OCI-LY1 (cell line): ENCODE measurements around the gene UBE2D4.
"Not testable (repeated sequence)": the region's sequence is repeated elsewhere in the genome, so short reads cannot be mapped to it uniquely, and the experiment has no call there.

Experiments used
- H2AFZ ChIP-seq: fragments of 200-600 bp; sonication (generic), shearing (Covaris generic); 2 replicates; pipeline ENCODE4 v1.6.0; 2014; ENCODE audit warnings: antibody characterized with exemption, mild to moderate bottlenecking, low read length
- H3F3A ChIP-seq: fragments of 200-600 bp; sonication (generic), shearing (Covaris generic); 2 replicates; pipeline ENCODE4 v1.6.0; 2014; ENCODE audit warnings: mild to moderate bottlenecking, antibody characterized with exemption, low read length, moderate library complexity; ENCODE audit not compliant: insufficient read depth
- H3K27ac ChIP-seq: fragments of 200-600 bp; sonication (generic); 2 replicates; pipeline ENCODE4 v1.5.1; 2014; ENCODE audit warnings: low read length, mixed run types, mild to moderate bottlenecking, low read depth; ENCODE audit not compliant: poor library complexity, severe bottlenecking
- H3K27me3 ChIP-seq: fragments of 200-600 bp; sonication (generic); 2 replicates; pipeline ENCODE4 v1.6.0; 2014; ENCODE audit warnings: antibody characterized with exemption, mild to moderate bottlenecking, low read length, moderate library complexity; ENCODE audit not compliant: insufficient read depth
- H3K36me3 ChIP-seq: fragments of 200-600 bp; sonication (generic); 2 replicates; pipeline ENCODE4 v1.6.1; 2014; ENCODE audit warnings: mild to moderate bottlenecking, antibody characterized with exemption, low read length, moderate library complexity, mixed read lengths; ENCODE audit not compliant: insufficient read depth
- H3K4me1 ChIP-seq: fragments of 200-600 bp; sonication (generic); 2 replicates; pipeline ENCODE4 v1.5.1; 2014; ENCODE audit warnings: mild to moderate bottlenecking, low read length, moderate library complexity; ENCODE audit not compliant: insufficient read depth, severe bottlenecking
- H3K4me2 ChIP-seq: fragments of 200-600 bp; sonication (generic), shearing (Covaris generic); 2 replicates; pipeline ENCODE4 v1.6.1; 2014; ENCODE audit warnings: low read length
- H3K4me3 ChIP-seq: fragments of 200-600 bp; sonication (generic); 2 replicates; pipeline ENCODE4 v1.5.1; 2014; ENCODE audit warnings: low read length, low read depth, mild to moderate bottlenecking, mixed read lengths; ENCODE audit not compliant: poor library complexity, severe bottlenecking
- H3K79me2 ChIP-seq: fragments of 200-600 bp; shearing (Covaris generic); 2 replicates; pipeline ENCODE4 v1.6.1; 2016; ENCODE audit warnings: mixed run types, low read length, mixed read lengths; ENCODE audit not compliant: insufficient read depth
- H3K9ac ChIP-seq: fragments of 200-600 bp; sonication (generic), shearing (Covaris generic); 2 replicates; pipeline ENCODE4 v1.6.1; 2014; ENCODE audit warnings: mild to moderate bottlenecking, low read length, mixed read lengths
- H3K9me2 ChIP-seq: fragments of 200-600 bp; sonication (generic), shearing (Covaris generic); 2 replicates; pipeline ENCODE4 v1.6.1; 2014; ENCODE audit warnings: low read depth, mild to moderate bottlenecking, low read length, mixed read lengths
- H3K9me3 ChIP-seq: fragments of 200-600 bp; shearing (Covaris generic); 2 replicates; pipeline ENCODE4 v1.6.1; 2014; ENCODE audit warnings: low read length, mixed read lengths
- H4K20me1 ChIP-seq: fragments of 200-600 bp; sonication (generic), shearing (Covaris generic); 2 replicates; pipeline ENCODE4 v1.6.0; 2016; ENCODE audit warnings: mild to moderate bottlenecking, low read length; ENCODE audit not compliant: insufficient read depth
- EZH2 ChIP-seq: fragments of 200-600 bp; sonication (generic), shearing (Covaris generic); IDR thresholded peaks from 2 replicates; pipeline ENCODE4 v1.8.0; 2017; ENCODE audit warnings: borderline replicate concordance, mixed run types, mild to moderate bottlenecking, antibody characterized with exemption, low read length, moderate library complexity, mixed read lengths
- TF ChIP-seq, protein P1 (sequence below): fragments of 200-600 bp; sonication (generic), shearing (Covaris generic); IDR thresholded peaks from 2 replicates; pipeline ENCODE4 v1.5.1; 2017; ENCODE audit warnings: mild to moderate bottlenecking, antibody characterized with exemption, low read length, moderate library complexity, mixed read lengths

The UBE2D4 gene

DNA sequence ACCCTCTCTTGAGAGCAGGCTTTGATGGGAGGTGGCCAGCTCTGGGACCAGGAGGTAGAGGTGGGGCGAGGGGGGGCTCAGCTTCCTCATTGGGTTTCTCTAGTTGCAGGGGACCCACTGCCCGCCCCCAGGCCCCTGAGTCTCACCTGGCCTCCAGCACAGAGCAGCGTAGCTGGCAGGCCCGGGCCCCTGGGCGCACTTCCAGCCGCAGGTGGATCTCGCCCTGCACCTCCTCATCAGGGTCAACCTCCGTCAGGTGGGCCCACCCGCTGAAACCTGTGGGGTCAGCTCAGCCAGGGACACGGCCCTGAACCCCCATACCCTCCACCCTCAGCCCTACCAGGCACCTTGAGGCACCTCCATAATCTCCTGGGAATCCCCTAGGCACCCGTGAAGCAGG, 43.4 kb downstream of the UBE2D4 start:
- not testable (repeated sequence) for H3K4me3 ChIP-seq, H3K9me3 ChIP-seq, H3K9me2 ChIP-seq, H3F3A ChIP-seq, H3K36me3 ChIP-seq, H2AFZ ChIP-seq, H3K9ac ChIP-seq, H3K4me2 ChIP-seq, H3K27me3 ChIP-seq, H4K20me1 ChIP-seq, H3K27ac ChIP-seq, H3K4me1 ChIP-seq, H3K79me2 ChIP-seq

DNA sequence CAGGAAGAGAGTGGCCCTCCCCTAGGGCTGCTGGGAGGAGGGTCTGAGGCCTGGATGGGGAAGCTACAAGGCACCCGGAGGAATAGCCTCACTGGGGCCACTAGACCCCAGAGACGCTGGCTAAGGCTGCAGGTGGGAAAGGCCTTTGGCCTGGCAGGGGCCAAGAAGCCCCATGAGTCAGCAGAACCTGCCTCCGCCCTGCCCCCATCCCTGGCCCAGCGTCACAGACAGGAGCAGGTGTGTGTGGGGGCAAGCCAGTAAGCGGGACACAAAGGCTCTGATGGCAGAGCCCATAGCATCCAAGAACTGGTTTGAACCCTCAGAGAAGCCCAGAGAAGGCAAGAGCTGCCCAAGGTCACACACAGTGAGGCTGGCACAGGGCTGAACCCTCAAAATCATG, 44.5 kb downstream of the UBE2D4 start:
- H3K36me3 ChIP-seq, H3K4me3 ChIP-seq, H3K9me2 ChIP-seq, H3K9ac ChIP-seq, H3F3A ChIP-seq, H3K79me2 ChIP-seq, H3K27ac ChIP-seq, H3K4me1 ChIP-seq, H3K4me2 ChIP-seq, H3K27me3 ChIP-seq, H2AFZ ChIP-seq, H3K9me3 ChIP-seq, H4K20me1 ChIP-seq: not testable (repeated sequence)

DNA sequence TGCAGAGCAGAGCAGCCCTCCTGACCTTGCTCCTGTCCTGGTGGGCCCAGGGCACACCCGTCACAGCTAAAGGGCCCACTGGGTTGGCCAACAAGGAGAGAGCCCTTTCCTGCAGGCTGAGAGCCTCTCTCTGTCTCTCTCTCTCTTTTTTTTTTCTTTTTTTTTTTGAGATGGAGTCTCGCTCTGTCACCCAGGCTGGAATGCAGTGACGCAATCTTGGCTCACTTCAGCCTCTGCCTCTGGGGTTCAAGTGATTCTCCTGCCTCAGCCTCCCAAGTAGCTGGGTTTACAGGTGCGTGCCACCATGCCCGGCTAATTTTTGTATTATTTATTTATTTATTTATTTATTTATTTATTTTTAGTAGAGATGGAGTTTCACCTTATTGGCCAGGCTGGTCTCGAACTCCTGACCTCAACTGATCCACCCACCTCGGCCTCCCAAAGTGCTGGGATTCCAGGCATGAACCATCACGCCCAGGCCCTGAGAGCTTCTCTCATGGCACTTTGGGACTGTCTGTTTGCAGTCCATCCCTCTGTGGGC, 47.9 kb downstream of the UBE2D4 start:
- not testable (repeated sequence) for H3K9ac ChIP-seq, H3K4me2 ChIP-seq

DNA sequence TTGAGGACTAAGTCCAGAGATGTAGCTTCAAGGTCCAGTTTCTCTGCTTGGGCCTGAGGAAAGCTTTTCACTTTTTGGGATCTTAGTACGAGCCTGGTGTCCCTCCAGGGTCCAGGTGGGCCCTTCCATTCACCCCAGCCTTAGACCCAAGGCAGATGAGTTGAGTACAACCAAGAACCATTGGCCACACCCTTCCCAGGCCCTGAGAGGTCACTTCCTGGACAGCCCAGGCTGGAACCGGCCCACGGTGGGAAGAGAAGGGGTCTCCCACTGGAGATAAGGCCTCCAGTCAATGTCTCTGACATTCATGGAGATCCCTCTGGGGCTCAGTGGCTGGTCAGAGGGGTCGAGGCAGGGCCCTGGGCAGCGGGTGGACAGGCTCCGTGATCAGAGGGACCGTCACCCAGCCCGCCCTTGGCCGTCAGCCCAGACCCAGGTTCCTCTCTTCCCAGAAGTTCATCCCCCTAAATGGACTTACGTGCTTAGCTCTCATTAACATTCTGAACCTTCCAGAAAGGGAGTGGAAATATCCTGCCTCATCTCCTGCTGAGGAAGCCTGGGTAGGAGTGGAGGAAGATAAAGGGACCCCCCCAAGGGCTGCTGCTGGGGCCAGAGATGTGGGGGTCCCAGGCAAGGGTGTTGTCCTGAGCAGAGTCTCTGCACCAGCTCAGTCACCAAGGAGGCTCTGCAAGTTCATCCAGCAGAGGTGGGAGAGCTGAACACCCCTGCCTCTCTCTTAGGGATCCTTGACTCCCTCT, 48.7 kb downstream of the UBE2D4 start:
- not testable (repeated sequence) for H2AFZ ChIP-seq, H3K9me3 ChIP-seq, H3K4me2 ChIP-seq, H4K20me1 ChIP-seq, H3K27me3 ChIP-seq, H3K4me1 ChIP-seq, H3K4me3 ChIP-seq, H3K9me2 ChIP-seq, H3K9ac ChIP-seq, H3F3A ChIP-seq, H3K36me3 ChIP-seq, H3K27ac ChIP-seq, H3K79me2 ChIP-seq

More for the DNA sequence above, 47.9 kb downstream of the UBE2D4 start:
- H3K79me2 ChIP-seq, H3K4me3 ChIP-seq, H3K4me1 ChIP-seq, H3F3A ChIP-seq, H3K27me3 ChIP-seq, H3K36me3 ChIP-seq, H3K27ac ChIP-seq, H3K9me2 ChIP-seq, H3K9me3 ChIP-seq, H2AFZ ChIP-seq, H4K20me1 ChIP-seq: not testable (repeated sequence)

DNA sequence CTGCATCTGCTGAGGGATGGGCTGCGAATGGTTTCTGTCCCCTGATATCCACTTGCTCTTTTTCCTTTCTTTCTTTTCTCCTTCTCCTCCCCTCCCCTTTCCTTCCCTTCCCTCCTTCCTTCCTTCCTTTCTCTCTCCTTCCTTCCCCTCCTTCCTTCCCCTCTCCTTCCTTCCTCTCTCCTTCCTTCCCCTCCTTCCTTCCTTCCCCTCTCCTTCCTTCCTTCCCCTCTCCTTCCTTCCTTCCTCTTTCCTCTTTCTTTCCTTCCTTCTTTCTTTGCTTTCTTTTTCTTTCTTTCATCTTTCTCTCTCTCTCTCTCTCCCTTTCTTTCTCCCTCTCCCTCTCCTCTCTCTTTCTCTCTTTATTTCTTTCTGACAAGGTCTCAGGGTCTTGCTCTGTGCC, 51.3 kb downstream of the UBE2D4 start:
- Histone ChIP-seq H3K27me3 (no peaks in the 10 kb centered on the region), H3K4me2 (no peak overlapping the region)
- TF ChIP-seq, protein P1, sequence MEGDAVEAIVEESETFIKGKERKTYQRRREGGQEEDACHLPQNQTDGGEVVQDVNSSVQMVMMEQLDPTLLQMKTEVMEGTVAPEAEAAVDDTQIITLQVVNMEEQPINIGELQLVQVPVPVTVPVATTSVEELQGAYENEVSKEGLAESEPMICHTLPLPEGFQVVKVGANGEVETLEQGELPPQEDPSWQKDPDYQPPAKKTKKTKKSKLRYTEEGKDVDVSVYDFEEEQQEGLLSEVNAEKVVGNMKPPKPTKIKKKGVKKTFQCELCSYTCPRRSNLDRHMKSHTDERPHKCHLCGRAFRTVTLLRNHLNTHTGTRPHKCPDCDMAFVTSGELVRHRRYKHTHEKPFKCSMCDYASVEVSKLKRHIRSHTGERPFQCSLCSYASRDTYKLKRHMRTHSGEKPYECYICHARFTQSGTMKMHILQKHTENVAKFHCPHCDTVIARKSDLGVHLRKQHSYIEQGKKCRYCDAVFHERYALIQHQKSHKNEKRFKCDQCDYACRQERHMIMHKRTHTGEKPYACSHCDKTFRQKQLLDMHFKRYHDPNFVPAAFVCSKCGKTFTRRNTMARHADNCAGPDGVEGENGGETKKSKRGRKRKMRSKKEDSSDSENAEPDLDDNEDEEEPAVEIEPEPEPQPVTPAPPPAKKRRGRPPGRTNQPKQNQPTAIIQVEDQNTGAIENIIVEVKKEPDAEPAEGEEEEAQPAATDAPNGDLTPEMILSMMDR: no peak
- no peak for TF ChIP-seq EZH2

DNA sequence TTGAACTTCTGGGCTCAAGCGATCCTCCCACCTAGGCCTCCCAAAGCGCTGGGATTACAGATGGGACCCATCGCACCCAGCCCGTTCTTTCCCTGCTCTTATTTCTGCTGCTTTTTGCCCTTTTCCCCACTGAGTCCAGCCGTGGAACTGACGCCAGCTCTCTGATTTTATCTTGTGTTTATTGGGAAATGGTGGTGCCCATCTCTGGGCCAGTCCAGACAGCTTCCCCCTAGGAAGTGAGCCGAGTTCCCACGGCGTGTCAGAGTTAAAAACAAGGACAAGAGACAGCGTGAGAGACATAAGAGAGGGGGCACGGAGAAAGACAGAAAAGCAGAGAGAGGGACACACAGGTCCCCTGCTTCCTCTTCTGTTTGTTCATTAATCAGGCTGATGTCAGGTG, 51.9 kb downstream of the UBE2D4 start:
- H3K4me1 ChIP-seq, H3K79me2 ChIP-seq, H3K4me3 ChIP-seq, H3K4me2 ChIP-seq, H3K9ac ChIP-seq, H3F3A ChIP-seq, H2AFZ ChIP-seq, H3K9me2 ChIP-seq, H3K36me3 ChIP-seq, H3K9me3 ChIP-seq, H3K27me3 ChIP-seq, H4K20me1 ChIP-seq, H3K27ac ChIP-seq: not testable (repeated sequence)

More for the DNA sequence above, 51.3 kb downstream of the UBE2D4 start:
- Histone ChIP-seq H4K20me1 (no peaks in the 10 kb centered on the region), H3K36me3 (no peaks in the 10 kb centered on the region), H3K4me1 (no peaks in the 10 kb centered on the region), H3K9ac (no peak overlapping the region), H3F3A (no peaks in the 10 kb centered on the region), H3K9me2 (no peaks in the 10 kb centered on the region), H3K9me3 (no peaks in the 10 kb centered on the region), H3K79me2 (no peaks in the 10 kb centered on the region), H2AFZ (no peak overlapping the region), H3K27ac (no peak overlapping the region), H3K4me3 (no peak overlapping the region)

DNA sequence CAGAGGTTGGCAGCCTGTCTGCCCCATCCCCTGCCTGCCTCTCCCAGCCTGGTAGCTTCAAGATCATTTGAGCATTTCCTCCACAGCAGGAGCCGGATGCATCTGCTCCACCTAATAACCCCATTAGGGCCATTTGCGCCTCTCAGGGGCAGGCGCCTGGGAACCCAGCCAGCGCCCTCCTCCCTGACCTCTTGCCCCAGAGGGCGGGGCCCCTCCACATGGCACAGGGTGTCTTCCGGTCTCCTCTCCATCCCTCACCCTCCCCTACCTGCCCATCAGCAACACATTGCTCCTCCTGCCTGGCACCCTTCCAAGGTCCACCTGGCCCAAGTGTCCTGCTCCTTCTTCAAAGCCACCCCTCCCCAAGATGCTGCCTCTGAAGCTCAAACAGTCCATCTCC, 56.6 kb downstream of the UBE2D4 start:
- H2AFZ ChIP-seq, H3K4me2 ChIP-seq, H3K36me3 ChIP-seq, H3K9me2 ChIP-seq, H3K27ac ChIP-seq, H3K27me3 ChIP-seq, H3K79me2 ChIP-seq, H4K20me1 ChIP-seq, H3K4me1 ChIP-seq, H3K4me3 ChIP-seq, H3K9me3 ChIP-seq, H3F3A ChIP-seq, H3K9ac ChIP-seq: not testable (repeated sequence)
